Activated CD4-positive, alpha-beta T cell treated with anti-CD3 and anti-CD28 coated beads, Interleukin-2, Interleukin-6, amounts not matched to agents 100 ng/mL and 50 ng/mL, durations not matched to agents 16 hours and 8 hours (primary cell): ENCODE data around the gene ALG1L2.
A peak's percentile ranks its signal among the peaks of the same experiment; 100 is the strongest.
"Not testable (repeated sequence)": the region's sequence is repeated elsewhere in the genome, so short reads cannot be mapped to it uniquely, and the experiment has no call there.

Source experiments
- DNase-seq: peaks from one replicate; pipeline ENCODE4 v3.0.0-alpha.2; 2020

The ALG1L2 gene

GRCh38 chr3:130081351-130081881 lies at the start of gene ALG1L2:
TSS of gene ALG1L2 (plus strand) at chr3:130081831. CDS start at chr3:130082017, 186 bp downstream.
- DNase-seq, result no peak

- DNase-seq, result not testable (repeated sequence)
Measured at GRCh38 chr3:130037126-130037815, 44.4 kb upstream of the ALG1L2 start.

GRCh38 chr3:130042736-130043135 lies 38.9 kb upstream of the ALG1L2 start:
- DNase-seq, result not testable (repeated sequence)

GRCh38 chr3:130043658-130044057 lies 38.0 kb upstream of the ALG1L2 start:
- DNase-seq, result not testable (repeated sequence)

GRCh38 chr3:130044370-130044769 lies 37.3 kb upstream of the ALG1L2 start:
- no peak for DNase-seq

GRCh38 chr3:130048726-130049125 lies 32.9 kb upstream of the ALG1L2 start:
- no peak for DNase-seq

GRCh38 chr3:130052366-130052765 lies 29.3 kb upstream of the ALG1L2 start:
- DNase-seq, result not testable (repeated sequence)

GRCh38 chr3:130052965-130053364 lies 28.7 kb upstream of the ALG1L2 start:
- not testable (repeated sequence) for DNase-seq

- DNase-seq, result not testable (repeated sequence)
Measured at GRCh38 chr3:130057536-130058266, 23.9 kb upstream of the ALG1L2 start.

- not testable (repeated sequence) for DNase-seq
Measured at GRCh38 chr3:130058267-130058657, 23.4 kb upstream of the ALG1L2 start.

- not testable (repeated sequence) for DNase-seq
Measured at GRCh38 chr3:130058716-130059115, 22.9 kb upstream of the ALG1L2 start.

GRCh38 chr3:130059162-130059561 lies 22.5 kb upstream of the ALG1L2 start:
- DNase-seq, result not testable (repeated sequence)

GRCh38 chr3:130073582-130073981 lies 8.0 kb upstream of the ALG1L2 start:
- no peak for DNase-seq

GRCh38 chr3:130077636-130078035 lies 4.0 kb upstream of the ALG1L2 start:
- no peak for DNase-seq

GRCh38 chr3:130083363-130084090 lies 1.9 kb downstream of the ALG1L2 start:
- DNase-seq, result not testable (repeated sequence)

- DNase-seq, result no peak
Measured at GRCh38 chr3:130084436-130084980, 2.9 kb downstream of the ALG1L2 start.

GRCh38 chr3:130085881-130086280 lies 4.2 kb downstream of the ALG1L2 start:
- DNase-seq, result no peak

GRCh38 chr3:130086628-130087027 lies 5.0 kb downstream of the ALG1L2 start:
- DNase-seq, result not testable (repeated sequence)

GRCh38 chr3:130088061-130088460 lies 6.4 kb downstream of the ALG1L2 start:
- no peak for DNase-seq

- not testable (repeated sequence) for DNase-seq
Measured at GRCh38 chr3:130090681-130091080, 9.1 kb downstream of the ALG1L2 start.

- DNase-seq, result no peak
Measured at GRCh38 chr3:130091958-130092357, 10.3 kb downstream of the ALG1L2 start.

GRCh38 chr3:130093741-130094391 lies 12.2 kb downstream of the ALG1L2 start:
- peak; percentile 75 for DNase-seq
